ENCODE data around the gene CCSER1.
"Not testable (repeated sequence)": the region's sequence is repeated elsewhere in the genome, so short reads cannot be mapped to it uniquely, and the experiment has no call there.

CCSER1 gene

GRCh38 chr4:90458576-90458975 is 331.4 kb downstream of the CCSER1 start:
- DNase-seq: no peak

GRCh38 chr4:90474484-90474883 is 347.3 kb downstream of the CCSER1 start:
- no peak for DNase-seq

DNA sequence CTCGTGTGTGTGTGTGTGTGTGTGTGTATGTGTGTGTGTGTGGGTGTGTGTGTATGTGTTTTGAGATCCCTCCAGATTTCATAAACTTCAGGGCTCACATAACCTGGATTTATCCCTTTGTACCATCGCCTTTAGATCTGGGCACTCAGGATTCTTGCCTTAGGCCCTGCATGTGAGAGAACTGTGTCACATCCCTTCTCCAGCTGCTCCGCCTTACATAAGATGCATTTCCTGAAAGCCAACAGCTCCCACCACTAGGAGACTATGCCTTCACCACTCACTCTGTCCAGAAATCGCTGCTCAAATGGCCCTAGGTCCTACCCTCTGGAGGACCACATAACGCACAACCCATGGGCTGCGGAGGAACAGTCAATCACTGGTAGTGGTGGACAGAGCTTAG is 348.8 kb downstream of the CCSER1 start:
- no peak for DNase-seq

GRCh38 chr4:90476586-90476985 is 349.4 kb downstream of the CCSER1 start:
- no peak for DNase-seq

- not testable (repeated sequence) for DNase-seq
Observed at GRCh38 chr4:90484894-90485293, 357.7 kb downstream of the CCSER1 start.

GRCh38 chr4:90486346-90486745 is 359.2 kb downstream of the CCSER1 start:
- no peak for DNase-seq

- DNase-seq: peak; percentile 54
Observed at GRCh38 chr4:90495211-90495610, 368.0 kb downstream of the CCSER1 start.

GRCh38 chr4:90495936-90496335 is 368.7 kb downstream of the CCSER1 start:
- peak; percentile 49 for DNase-seq

- no peak for DNase-seq
Observed at GRCh38 chr4:90498175-90498574, 371.0 kb downstream of the CCSER1 start.

DNA sequence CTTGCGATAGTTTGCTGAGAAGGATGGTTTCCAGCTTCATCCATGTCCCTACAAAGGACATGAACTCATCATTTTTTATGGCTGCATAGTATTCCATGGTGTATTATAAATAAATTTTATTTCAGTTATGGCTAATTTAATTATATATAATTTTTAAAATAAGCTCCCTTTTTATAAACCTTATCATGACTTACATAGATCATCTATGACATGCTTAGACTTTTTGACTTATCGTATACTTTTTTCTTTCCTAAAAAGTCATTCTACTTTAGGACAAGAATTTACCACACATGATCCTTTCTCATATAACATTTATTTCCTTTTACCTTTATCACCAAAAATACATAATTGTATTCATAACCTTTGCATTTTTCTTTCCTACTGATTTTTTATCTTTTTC is 376.5 kb downstream of the CCSER1 start:
- DNase-seq: no peak

DNA sequence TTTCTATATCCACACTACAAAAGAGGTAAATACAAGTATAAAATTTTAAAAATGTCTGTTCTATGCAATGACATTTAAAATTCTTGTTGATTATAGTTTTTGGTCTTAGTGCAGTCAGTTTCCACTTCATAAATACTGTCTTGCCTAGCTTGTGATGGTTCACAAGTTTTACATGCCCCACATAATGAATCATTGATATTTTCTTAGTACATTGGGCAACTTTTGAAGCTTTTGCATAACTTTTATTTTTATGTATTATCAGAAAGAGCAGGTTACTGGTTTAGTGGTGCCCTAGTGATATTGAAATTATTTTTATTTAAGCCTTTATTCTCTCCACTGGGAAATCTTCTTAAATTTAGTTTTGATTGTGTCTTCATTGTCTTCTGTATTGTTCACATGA is 388.0 kb downstream of the CCSER1 start:
- DNase-seq: no peak

DNA sequence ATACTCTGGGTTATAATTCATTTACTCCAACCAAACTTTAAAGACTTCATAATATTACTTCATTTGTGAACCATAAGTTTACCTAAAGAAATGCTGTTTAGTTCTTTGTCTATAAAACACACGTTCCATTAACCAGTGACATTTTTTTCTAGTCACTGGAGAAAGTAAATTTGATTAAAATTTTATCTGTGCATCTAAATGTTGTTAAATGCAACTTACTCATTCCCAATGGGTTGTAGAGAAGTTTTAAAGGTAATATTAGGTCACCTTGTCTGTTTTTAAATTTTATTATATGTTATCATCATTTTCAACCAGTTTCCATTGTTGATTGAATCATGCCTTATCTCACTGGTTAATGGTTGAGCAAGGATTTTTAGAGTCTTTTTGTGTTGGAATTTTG is 401.4 kb downstream of the CCSER1 start:
- DNase-seq: no peak

- DNase-seq: peak; percentile 45
Observed at GRCh38 chr4:90536408-90536807, 409.2 kb downstream of the CCSER1 start.

- no peak for DNase-seq
Observed at GRCh38 chr4:90537491-90537890, 410.3 kb downstream of the CCSER1 start.

DNA sequence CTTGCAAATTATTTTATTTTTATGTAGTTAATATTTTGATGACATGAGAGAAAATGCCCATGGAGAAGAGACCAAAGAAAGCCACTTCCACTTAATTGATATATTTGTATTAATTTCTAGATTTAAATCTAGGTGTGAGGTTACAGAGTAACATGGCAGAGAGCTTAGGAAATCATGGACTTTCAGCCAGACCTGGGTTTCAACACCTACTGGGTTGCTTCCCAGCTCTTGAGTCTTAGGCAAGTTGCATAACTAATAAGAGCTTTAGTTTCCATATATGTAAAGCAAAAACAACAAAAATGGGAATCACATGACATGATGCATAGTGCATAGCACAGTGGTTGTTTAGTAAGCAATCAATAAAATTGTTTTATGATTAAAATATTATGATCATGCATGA is 413.3 kb downstream of the CCSER1 start:
- DNase-seq: no peak

DNA sequence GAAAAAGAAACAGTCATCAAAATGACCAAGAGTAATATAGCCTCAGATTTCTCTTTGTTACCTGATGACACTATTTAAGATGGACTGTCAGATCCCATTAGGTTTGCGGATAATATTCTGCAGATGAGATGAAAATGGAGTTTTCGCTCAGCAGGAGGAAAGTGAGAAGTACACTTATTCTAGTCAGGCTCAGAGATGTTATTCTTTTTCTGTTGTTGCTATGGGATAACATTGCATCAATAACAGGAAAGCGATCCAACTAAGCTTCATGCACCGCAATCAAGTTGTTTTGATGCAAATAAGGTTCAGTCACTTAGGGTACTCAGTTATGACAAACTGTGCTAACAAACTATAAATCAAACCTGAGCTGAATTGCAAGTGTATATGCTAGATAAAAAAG is 415.0 kb downstream of the CCSER1 start:
- DNase-seq: no peak

DNA sequence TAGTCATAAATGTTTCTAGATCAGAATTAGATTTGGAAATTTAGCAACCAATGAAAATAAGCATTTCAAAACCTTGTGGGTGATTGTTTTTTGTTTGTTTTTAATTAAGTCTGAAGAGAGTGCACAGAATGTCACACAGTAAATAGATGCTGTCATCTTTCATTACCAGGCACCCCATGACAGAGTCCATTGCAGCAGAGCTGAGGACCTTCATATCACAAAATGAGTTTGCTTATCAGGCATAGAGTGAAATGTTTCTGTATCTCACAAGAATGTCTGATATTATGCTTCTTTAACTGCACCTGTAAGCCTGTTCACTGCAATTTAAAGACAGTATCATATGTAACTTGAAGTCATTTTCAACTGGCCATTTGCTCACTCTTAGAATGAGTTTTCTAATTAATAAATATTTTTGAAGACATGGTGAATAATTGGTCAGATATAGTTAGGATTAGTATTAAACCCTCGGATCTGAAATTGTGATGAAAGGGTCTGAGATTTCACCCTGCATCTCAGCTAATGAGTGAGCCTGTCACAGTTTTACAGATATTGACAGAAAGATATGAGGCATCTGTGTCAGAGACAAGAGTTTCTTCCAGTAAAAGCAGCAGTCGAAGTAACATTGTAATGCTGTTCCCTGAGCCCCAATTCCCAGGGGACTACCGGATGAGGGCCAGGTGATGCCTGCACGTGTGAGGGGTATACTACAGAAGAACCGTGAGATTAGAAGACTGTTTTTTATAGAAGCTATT is 416.4 kb downstream of the CCSER1 start:
- DNase-seq: no peak

DNA sequence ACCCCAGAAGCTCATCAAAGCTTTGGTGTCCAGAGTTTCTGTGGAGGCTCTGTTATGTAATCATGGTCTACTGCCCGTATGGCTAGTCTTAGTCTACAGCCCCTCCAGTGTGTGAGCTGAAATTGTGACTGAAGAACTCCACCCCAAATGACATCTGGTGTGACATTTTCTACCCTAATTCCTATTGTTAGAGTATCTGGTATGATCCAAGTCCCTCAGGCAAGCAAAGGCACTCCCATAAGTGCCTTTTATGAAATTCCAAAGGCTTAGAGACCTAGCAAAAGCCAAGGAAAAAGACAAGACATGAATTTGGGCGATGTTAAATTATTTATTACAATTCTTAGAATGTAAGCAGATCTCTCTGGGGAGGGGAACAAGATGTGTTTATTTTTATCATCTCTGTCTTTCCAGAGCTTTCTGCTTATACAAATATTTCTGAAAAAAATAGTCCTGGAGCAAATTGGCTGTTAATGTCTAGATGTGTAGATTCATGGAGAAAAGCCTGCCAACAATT is 417.4 kb downstream of the CCSER1 start:
- DNase-seq: no peak

GRCh38 chr4:90545380-90545779 is 418.2 kb downstream of the CCSER1 start:
- no peak for DNase-seq

DNA sequence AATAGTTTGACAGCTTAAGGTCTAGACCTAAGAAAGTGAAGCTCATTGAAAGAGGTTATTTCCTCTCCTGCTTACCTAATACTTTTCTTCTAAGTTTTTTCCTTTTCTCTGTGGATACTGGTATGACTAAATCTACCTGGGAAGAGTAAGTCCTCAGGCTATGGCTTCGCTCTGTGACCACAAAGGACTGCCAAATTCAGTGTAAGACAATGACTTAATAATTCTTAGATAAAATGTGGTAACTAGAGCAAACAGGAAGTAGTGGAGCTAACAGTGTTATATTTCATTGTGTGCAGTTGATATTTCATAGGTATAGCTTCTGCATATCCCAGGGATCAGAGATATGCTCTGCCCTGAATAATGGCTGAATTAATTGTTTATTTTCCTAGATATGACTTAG is 418.9 kb downstream of the CCSER1 start:
- no peak for DNase-seq

- DNase-seq: no peak
Observed at GRCh38 chr4:90570615-90571014, 443.4 kb downstream of the CCSER1 start.

- DNase-seq: no peak
Observed at GRCh38 chr4:90572996-90573395, 445.8 kb downstream of the CCSER1 start.

DNA sequence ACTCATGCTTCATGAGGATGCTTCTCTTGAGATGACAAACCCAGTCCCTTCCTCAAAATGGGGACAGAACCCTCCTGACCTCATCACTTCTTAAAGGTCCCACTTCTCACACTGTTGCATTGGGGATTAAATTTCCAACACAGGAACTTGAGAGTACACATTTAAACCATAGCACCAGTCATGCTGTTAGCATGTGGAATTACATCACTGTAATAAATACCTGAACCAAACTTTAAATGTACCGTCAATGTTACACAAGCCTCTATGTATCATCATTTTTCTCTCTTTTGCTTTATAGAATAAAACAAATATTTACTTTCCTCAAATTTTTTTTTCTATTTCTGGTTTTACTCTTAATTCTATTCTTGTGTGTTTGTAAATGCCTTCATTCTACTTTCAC is 448.2 kb downstream of the CCSER1 start:
- no peak for DNase-seq

DNA sequence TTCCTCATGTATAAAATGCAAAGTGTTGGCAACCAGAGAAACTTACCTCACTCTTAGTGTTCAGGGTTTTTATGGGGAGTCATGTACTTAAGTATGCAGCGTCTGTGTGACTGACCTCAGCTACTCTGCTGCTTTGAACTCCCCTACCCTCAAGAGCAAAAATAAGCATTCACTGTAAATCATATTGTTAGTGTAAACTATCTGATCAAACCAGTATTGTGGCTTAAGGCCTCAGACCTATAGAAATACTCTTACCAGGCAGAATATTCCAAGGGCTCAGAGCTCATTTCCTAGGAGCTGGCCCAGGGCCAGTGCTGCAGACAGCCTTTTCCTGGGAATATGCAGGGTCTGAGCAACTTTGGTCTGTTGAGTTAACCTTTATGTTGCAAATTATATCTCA is 453.1 kb downstream of the CCSER1 start:
- DNase-seq: no peak

- DNase-seq: no peak
Observed at GRCh38 chr4:90582087-90582486, 454.9 kb downstream of the CCSER1 start.

Measured in DMS79 treated with DMSO at 0.1 percent for 48 hours (cell line).